GM12878 (cell line): ENCODE data around the gene PADI1. TPM values are rescaled to one million over a fixed set of nuclear protein-coding genes. Genes with fewer than 3 reads are reported as not detected.

ENCODE experiments used
- ATAC-seq: fragments of 200-7000 bp; cut with Tn5 transposase; 3 replicates; pipeline ENCODE4 v1.9.1; 2020; ENCODE audit warnings: mild to moderate bottlenecking, moderate library complexity
- BruUV-seq: library from RNA; stranded (reverse); fragments of 400-500 nt; replicated peaks from 2 replicates; lab custom pipeline; 2021; lab: Mats Ljungman, UMichigan
- CTCF ChIA-PET: fragments of 300-600 bp; sonication (Branson Sonifier 250); formaldehyde crosslinking; extraction: SDS; loops from one replicate; lab custom pipeline; 2021; ENCODE audit warnings: inconsistent platforms; lab: Yijun Ruan, JAX
- POLR2A ChIA-PET: fragments of 350-600 bp; formaldehyde crosslinking; extraction: SDS; loops from one replicate; lab custom pipeline; 2021; ENCODE audit warnings: inconsistent platforms; lab: Charles Lee
- RAD21 ChIA-PET: fragments of 300-600 bp; sonication (Branson Sonifier 250); formaldehyde crosslinking; loops from one replicate; lab custom pipeline; 2023; ENCODE audit warnings: antibody characterized with exemption; ENCODE audit not compliant: unreplicated experiment; lab: Charles Lee
- SMC1A ChIA-PET: fragments of 300-600 bp; sonication (Branson Sonifier 250); formaldehyde crosslinking; loops from one replicate; lab custom pipeline; 2023; ENCODE audit not compliant: unreplicated experiment, uncharacterized antibody; lab: Charles Lee
- DNase-seq: peaks from one replicate; pipeline ENCODE4 v3.0.0-alpha.2; 2011; ENCODE audit warnings: low read depth, low spot score
- FAIRE-seq: peaks from 3 replicates; lab custom pipeline; 2011; peaks lifted over from hg19 to GRCh38; lab: Jason Lieb, UNC
- H2AFZ ChIP-seq: 2 replicates; pipeline ENCODE4 v1.6.0; 2011; ENCODE audit warnings: low read depth, low read length, control low read depth; ENCODE audit not compliant: control insufficient read depth
- H3K27ac ChIP-seq: 2 replicates; pipeline ENCODE4 v1.5.1; 2011; ENCODE audit warnings: control low read depth; ENCODE audit not compliant: control insufficient read depth, insufficient read depth
- H3K27me3 ChIP-seq, 2 experiments: replicated peaks in 1 of 2; 2 replicates each; pipeline versions ENCODE4 v1.6.0 to v1.6.1; 2011; ENCODE audit warnings: low read length in 1 of 2; ENCODE audit not compliant: control insufficient read depth in 2 of 2, insufficient read depth in 2 of 2
- H3K36me3 ChIP-seq, 2 experiments: 2 replicates each; pipeline ENCODE4 v1.5.1; 2011; ENCODE audit warnings: low read length in 1 of 2; ENCODE audit not compliant: control insufficient read depth in 2 of 2, insufficient read depth in 2 of 2
- H3K4me1 ChIP-seq: 2 replicates; pipeline ENCODE4 v1.6.1; 2011; ENCODE audit warnings: mild to moderate bottlenecking, low read length, moderate library complexity, mixed read lengths; ENCODE audit not compliant: control insufficient read depth, insufficient read depth
- H3K4me2 ChIP-seq: 2 replicates; pipeline ENCODE4 v1.6.0; 2011; ENCODE audit warnings: control low read depth; ENCODE audit not compliant: control insufficient read depth, insufficient read depth
- H3K4me3 ChIP-seq: fragments of 200-600 bp; sonication (generic); 2 replicates; pipeline ENCODE4 v1.5.1; 2016
- H3K79me2 ChIP-seq: 2 replicates; pipeline ENCODE4 v1.6.0; 2011; ENCODE audit warnings: low read length; ENCODE audit not compliant: control insufficient read depth, insufficient read depth
- H3K9ac ChIP-seq: 2 replicates; pipeline ENCODE4 v1.8.0; 2011; ENCODE audit warnings: low read length, control low read depth, mixed read lengths; ENCODE audit not compliant: control insufficient read depth, insufficient read depth
- H3K9me3 ChIP-seq: replicated peaks from 3 replicates; pipeline ENCODE4 v1.5.1; 2011; ENCODE audit warnings: mild to moderate bottlenecking, low read length; ENCODE audit not compliant: control insufficient read depth, insufficient read depth
- H4K20me1 ChIP-seq: 2 replicates; pipeline ENCODE4 v1.6.0; 2011; ENCODE audit not compliant: control insufficient read depth, insufficient read depth
- CBX3 ChIP-seq: fragments of 200-600 bp; sonication (generic); IDR thresholded peaks from 2 replicates; pipeline ENCODE4 v1.6.1; 2016; ENCODE audit warnings: low read depth, borderline replicate concordance
- CBX5 ChIP-seq: sonication (generic); IDR thresholded peaks from 2 replicates; pipeline ENCODE4 v1.6.1; 2016; ENCODE audit warnings: low read depth, moderate library complexity, mild to moderate bottlenecking, inconsistent platforms
- FOXK2 ChIP-seq: fragments of 450-650 bp; IDR thresholded peaks from 2 replicates; pipeline ENCODE4 v1.6.1; 2017; ENCODE audit warnings: mild to moderate bottlenecking, moderate library complexity
- MEF2B ChIP-seq: fragments of 450-650 bp; IDR thresholded peaks from 2 replicates; pipeline ENCODE4 v1.6.1; 2018; ENCODE audit warnings: mild to moderate bottlenecking, moderate library complexity; ENCODE audit not compliant: partially characterized antibody, poor library complexity, severe bottlenecking
- PAX5 ChIP-seq: IDR thresholded peaks from 2 replicates; pipeline ENCODE4 v1.6.1; 2011; ENCODE audit warnings: low read depth, low read length, borderline replicate concordance
- RAD21 ChIP-seq: IDR thresholded peaks from 2 replicates; pipeline ENCODE4 v1.6.1; 2011; ENCODE audit warnings: mild to moderate bottlenecking, low read depth, low read length, moderate library complexity; ENCODE audit not compliant: insufficient read depth
- SREBF2 ChIP-seq: IDR thresholded peaks from 2 replicates; pipeline ENCODE4 v1.6.1; 2012; ENCODE audit warnings: mild to moderate bottlenecking, low read length
- SUZ12 ChIP-seq: fragments of 200-600 bp; sonication (generic); IDR thresholded peaks from one replicate; pipeline ENCODE4 v1.6.1; 2018; ENCODE audit warnings: antibody characterized with exemption, mild to moderate bottlenecking; ENCODE audit not compliant: unreplicated experiment
- ZBED1 ChIP-seq: IDR thresholded peaks from 2 replicates; pipeline ENCODE4 v1.6.1; 2016; ENCODE audit warnings: borderline replicate concordance
- WGBS: methylation state at CpG from one replicate; pipeline ENCODE4 v1.1.6; 2016; ENCODE audit warnings: low lambda C conversion rate; ENCODE audit not compliant: insufficient replicate concordance, insufficient coverage; ENCODE audit errors: missing lambda C conversion rate; 5-methylcytosine and 5-hydroxymethylcytosine counted together
- in situ Hi-C: fragments of 300-500 bp; cut with MboI; formaldehyde crosslinking; loops from 9 replicates; pipeline ENCODE4 v1.14.3; 2018; ENCODE audit warnings: mixed read lengths
- intact Hi-C: fragments of 100-400 bp; cut with micrococcal nuclease; formaldehyde crosslinking; loops from one replicate; pipeline ENCODE4 v1.14.2; 2022; ENCODE audit not compliant: unreplicated experiment
- polyA plus RNA-seq, 11 experiments: library from polyadenylated mRNA; depleted of rRNA in 4 of 11; unstranded in 6 of 11; stranded (reverse) in 5 of 11; fragments of >200 nt; fragmentation: Nextera tagmentation in 4 of 11; fragmentation: Illumina TruSeq in 1 of 11; extraction: Ambion mirVana in 4 of 11; extraction: Trizol in 1 of 11; gene quantifications; 1 replicate in 1 of 11; 2 replicates in 10 of 11; pipeline versions ENCODE4 v1.2.1 to v1.2.3, GENCODE V29; 2011 to 2016; ENCODE audit warnings: inconsistent platforms in 2 of 11, missing spikeins in 2 of 11, low read depth in 1 of 11
- total RNA-seq, 4 experiments: library from RNA; depleted of rRNA in 3 of 4; stranded (reverse); fragments of >200 nt in 3 of 4; fragmentation: Illumina TruSeq in 1 of 4; extraction: Trizol in 1 of 4; gene quantifications; 2 replicates each; pipeline versions ENCODE4 v1.2.1 to v1.2.3, GENCODE V29; 2013 to 2021
- TF ChIP-seq, protein P1 (sequence below): IDR thresholded peaks from 2 replicates; pipeline ENCODE4 v1.6.1; 2012; ENCODE audit warnings: low read depth, low read length, improper control_type of control experiment

PADI1 gene
- total and polyA plus RNA-seq, 10 of the 15 experiments (the other 5 are each of a cell fraction or from before 2014, with no cell fraction given), result 0.05 TPM; not detected in 9

DNA sequence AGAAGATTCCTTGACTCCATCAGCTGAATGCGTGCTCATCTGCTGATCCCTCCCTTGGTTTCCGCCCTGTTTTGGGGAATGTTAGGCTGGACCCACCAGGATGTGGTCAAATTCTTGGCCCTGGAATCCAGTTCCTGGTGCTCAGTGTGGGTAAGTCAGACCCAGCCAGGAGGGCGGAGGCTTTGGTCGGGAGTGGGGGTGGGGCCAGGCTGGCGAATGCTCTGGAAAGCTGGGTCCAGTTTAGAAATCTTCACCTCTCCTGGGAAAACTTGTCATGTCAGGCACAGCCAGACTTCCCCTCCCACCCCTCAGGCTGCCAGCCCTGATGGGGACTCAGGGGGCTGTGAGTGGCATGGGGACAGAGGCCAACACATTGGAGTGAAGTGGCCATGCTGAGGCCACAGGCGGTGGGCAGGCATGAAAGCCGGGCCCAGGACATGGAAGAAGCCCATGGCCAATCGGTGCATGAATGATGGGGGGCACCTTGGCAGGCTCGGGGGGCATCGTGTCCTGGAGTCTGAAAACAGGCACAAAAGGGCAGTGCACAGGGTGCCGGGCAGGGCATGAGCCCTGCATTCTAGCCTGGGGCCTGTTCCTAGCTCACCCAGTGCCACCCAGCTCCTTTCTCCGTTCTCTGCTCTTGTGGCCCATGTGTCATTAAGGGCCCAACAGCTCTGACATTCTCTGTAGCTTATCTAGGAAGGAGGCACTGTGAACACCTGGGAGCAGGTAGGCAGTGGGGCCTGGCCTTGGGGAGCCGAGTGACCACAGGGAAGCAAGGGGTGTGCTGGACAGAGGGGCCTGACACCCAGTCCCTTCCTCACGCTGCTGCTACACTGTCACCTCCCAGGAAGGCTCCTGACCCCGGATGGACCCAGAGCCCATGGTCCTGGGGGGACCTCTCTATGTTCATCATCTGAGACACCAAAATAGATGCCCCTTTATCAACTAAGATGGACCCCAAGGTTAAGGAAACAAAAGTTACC is 14.6 kb upstream of the PADI1 start:
- in situ Hi-C loops (no loop called here), intact Hi-C loops (no loop called here)
- TF ChIP-seq SREBF2 (no peak), MEF2B (no peak), FOXK2 (no peak), CBX5 (no peak), PAX5 (no peak), SUZ12 (no peak), RAD21 (no peak), CBX3 (no peak), ZBED1 (no peak)
- TF ChIP-seq, protein P1, sequence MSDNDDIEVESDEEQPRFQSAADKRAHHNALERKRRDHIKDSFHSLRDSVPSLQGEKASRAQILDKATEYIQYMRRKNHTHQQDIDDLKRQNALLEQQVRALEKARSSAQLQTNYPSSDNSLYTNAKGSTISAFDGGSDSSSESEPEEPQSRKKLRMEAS, result no peak
- Histone ChIP-seq H3K27ac (no peak overlapping the region), H3K4me2 (no peak overlapping the region), H3K9ac (no peak overlapping the region), H4K20me1 (no peaks in the 10 kb centered on the region), H3K79me2 (no peaks in the 10 kb centered on the region), H3K4me3 (no peak overlapping the region), H3K9me3 (no peaks in the 10 kb centered on the region; the same call in 2 of the 3 replicates), H2AFZ (no peak overlapping the region), H3K27me3 (no peaks in the 10 kb centered on the region; a peak in 1 of 4 replicates), H3K4me1 (no peaks in the 10 kb centered on the region), H3K36me3 (no peaks in the 10 kb centered on the region)
- ChIA-PET RAD21 (no interaction called here), POLR2A (no interaction called here), CTCF (no interaction called here), SMC1A (interaction anchor here (0.7 kb wide), 1 partner anchor 14 kb away, joined by 3 read pairs; no protein-coding TSS in a partner anchor)
- FAIRE-seq (no peak), ATAC-seq (no peak), DNase-seq (no peak)
- no TSS peak for BruUV-seq
- WGBS, result 55% methylated on average over 15 of the region's 15 CpGs
